Keratinocyte (primary cell): ENCODE data around the gene RHBDD1. TPM values are rescaled to one million over a fixed set of nuclear protein-coding genes. Genes with fewer than 3 reads are reported as not detected.

Source experiments
- DNase-seq: peaks from one replicate; pipeline ENCODE4 v3.0.0-alpha.2; 2011; ENCODE audit warnings: low read depth, missing footprints, low spot score
- FAIRE-seq: peaks from 2 replicates; lab custom pipeline; 2011; peaks lifted over from hg19 to GRCh38; lab: Jason Lieb, UNC
- H2AFZ ChIP-seq: 2 replicates; pipeline ENCODE4 v1.6.0; 2012; ENCODE audit warnings: low read length, control low read depth, inconsistent platforms; ENCODE audit not compliant: control insufficient read depth
- H3K27ac ChIP-seq: 2 replicates; pipeline ENCODE4 v1.5.1; 2011; ENCODE audit warnings: low read length; ENCODE audit not compliant: control insufficient read depth, insufficient read depth
- H3K27me3 ChIP-seq: 3 replicates; pipeline ENCODE4 v1.6.0; 2011; ENCODE audit warnings: low read length; ENCODE audit not compliant: control insufficient read depth, insufficient read depth; ENCODE audit errors: extremely low read depth
- H3K36me3 ChIP-seq, 2 experiments: 2 replicates in 1 of 2; 3 replicates in 1 of 2; pipeline ENCODE4 v1.5.1; 2011; ENCODE audit warnings: low read length in 2 of 2, mild to moderate bottlenecking in 1 of 2; ENCODE audit not compliant: control insufficient read depth in 2 of 2, insufficient read depth in 2 of 2; ENCODE audit errors: extremely low read depth in 1 of 2
- H3K4me1 ChIP-seq: 3 replicates; pipeline ENCODE4 v1.5.1; 2011; ENCODE audit warnings: low read length; ENCODE audit not compliant: control insufficient read depth, insufficient read depth; ENCODE audit errors: extremely low read depth
- H3K4me2 ChIP-seq: 3 replicates; pipeline ENCODE4 v1.6.0; 2011; ENCODE audit warnings: low read depth, low read length; ENCODE audit not compliant: control insufficient read depth, insufficient read depth; ENCODE audit errors: extremely low read depth
- H3K4me3 ChIP-seq, 3 experiments: fragments of 200-600 bp in 1 of 3; sonication (generic) in 1 of 3; 2 replicates in 2 of 3; 3 replicates in 1 of 3; pipeline ENCODE4 v1.5.1; 2011 to 2016; ENCODE audit warnings: low read length in 3 of 3, mild to moderate bottlenecking in 3 of 3, control low read depth in 2 of 3, inconsistent platforms in 1 of 3, low read depth in 1 of 3, mixed read lengths in 1 of 3, mixed run types in 1 of 3, moderate library complexity in 1 of 3; ENCODE audit not compliant: control insufficient read depth in 2 of 3, insufficient read depth in 2 of 3; ENCODE audit errors: extremely low read depth in 1 of 3
- H3K79me2 ChIP-seq: 2 replicates; pipeline ENCODE4 v1.6.0; 2012; ENCODE audit warnings: low read length; ENCODE audit not compliant: control insufficient read depth, insufficient read depth
- H3K9ac ChIP-seq: 3 replicates; pipeline ENCODE4 v1.6.0; 2011; ENCODE audit warnings: low read length; ENCODE audit not compliant: control insufficient read depth, insufficient read depth; ENCODE audit errors: extremely low read depth
- H3K9me1 ChIP-seq: 3 replicates; pipeline ENCODE4 v1.6.0; 2011; ENCODE audit warnings: low read length; ENCODE audit not compliant: control insufficient read depth, insufficient read depth; ENCODE audit errors: extremely low read depth
- H3K9me3 ChIP-seq: 2 replicates; pipeline ENCODE4 v1.5.1; 2012; ENCODE audit warnings: low read depth, low read length; ENCODE audit not compliant: control insufficient read depth
- H4K20me1 ChIP-seq: 3 replicates; pipeline ENCODE4 v1.6.0; 2011; ENCODE audit warnings: low read length; ENCODE audit not compliant: control insufficient read depth, insufficient read depth; ENCODE audit errors: extremely low read depth
- EZH2 ChIP-seq: IDR thresholded peaks from one replicate; pipeline ENCODE4 v1.6.1; 2012; ENCODE audit warnings: inconsistent platforms, mild to moderate bottlenecking, low read length, moderate library complexity
- dilution Hi-C: fragments of 300-500 bp; cut with MboI; formaldehyde crosslinking; loops from one replicate; pipeline ENCODE4 v1.7.0; 2020; ENCODE audit warnings: low sequenced_read_pairs; ENCODE audit not compliant: extremely low pct_ligation_motif_present
- polyA plus RNA-seq, 5 experiments: library from polyadenylated mRNA; depleted of rRNA in 3 of 5; stranded (reverse) in 3 of 5; stranded (forward) in 1 of 5; unstranded in 1 of 5; fragments of >200 nt; gene quantifications; 1 replicate in 1 of 5; 2 replicates in 3 of 5; 3 replicates in 1 of 5; pipeline versions ENCODE4 v1.2.1 to v1.2.3, GENCODE V29; 2011 to 2012; ENCODE audit warnings: missing spikeins in 2 of 5, low read depth in 1 of 5, low replicate concordance in 1 of 5
- TF ChIP-seq, protein P1 (sequence below), 3 experiments: IDR thresholded peaks in 1 of 3; conservative IDR thresholded peaks in 1 of 3; optimal IDR thresholded peaks in 1 of 3; 2 replicates in 2 of 3; 3 replicates in 1 of 3; pipeline versions ENCODE3 to v1.5.1; 2011; ENCODE audit warnings: low read length in 3 of 3, mild to moderate bottlenecking in 3 of 3, moderate library complexity in 2 of 3, control low read depth in 1 of 3, inconsistent platforms in 1 of 3; ENCODE audit not compliant: insufficient read depth in 2 of 3; ENCODE audit errors: extremely low read depth in 1 of 3

RHBDD1 gene
- polyA plus RNA-seq, 1 donor (not counting 4 experiments of a cell fraction or from before 2014, with no cell fraction given): 27.8 TPM

DNA sequence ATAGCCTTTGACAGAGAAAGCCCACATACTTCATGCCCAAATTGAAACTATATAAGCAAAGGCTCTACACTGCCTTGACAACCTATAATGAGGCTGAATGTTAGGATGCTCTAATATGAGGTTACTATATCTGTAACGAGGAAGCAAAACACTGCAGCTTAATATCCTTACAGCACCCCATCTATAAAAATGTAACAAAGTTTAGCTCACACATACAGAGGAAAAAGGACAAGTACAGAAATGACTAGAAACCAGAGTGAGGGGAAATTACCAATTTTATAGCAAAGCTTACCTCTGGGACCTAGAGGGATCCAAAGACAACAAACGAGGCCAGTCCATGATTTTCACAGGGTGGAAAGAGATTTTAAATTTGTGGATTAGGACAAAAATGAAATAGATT, 189.7 kb downstream of the RHBDD1 start:
- no peak for TF ChIP-seq EZH2
- TF ChIP-seq, protein P1, sequence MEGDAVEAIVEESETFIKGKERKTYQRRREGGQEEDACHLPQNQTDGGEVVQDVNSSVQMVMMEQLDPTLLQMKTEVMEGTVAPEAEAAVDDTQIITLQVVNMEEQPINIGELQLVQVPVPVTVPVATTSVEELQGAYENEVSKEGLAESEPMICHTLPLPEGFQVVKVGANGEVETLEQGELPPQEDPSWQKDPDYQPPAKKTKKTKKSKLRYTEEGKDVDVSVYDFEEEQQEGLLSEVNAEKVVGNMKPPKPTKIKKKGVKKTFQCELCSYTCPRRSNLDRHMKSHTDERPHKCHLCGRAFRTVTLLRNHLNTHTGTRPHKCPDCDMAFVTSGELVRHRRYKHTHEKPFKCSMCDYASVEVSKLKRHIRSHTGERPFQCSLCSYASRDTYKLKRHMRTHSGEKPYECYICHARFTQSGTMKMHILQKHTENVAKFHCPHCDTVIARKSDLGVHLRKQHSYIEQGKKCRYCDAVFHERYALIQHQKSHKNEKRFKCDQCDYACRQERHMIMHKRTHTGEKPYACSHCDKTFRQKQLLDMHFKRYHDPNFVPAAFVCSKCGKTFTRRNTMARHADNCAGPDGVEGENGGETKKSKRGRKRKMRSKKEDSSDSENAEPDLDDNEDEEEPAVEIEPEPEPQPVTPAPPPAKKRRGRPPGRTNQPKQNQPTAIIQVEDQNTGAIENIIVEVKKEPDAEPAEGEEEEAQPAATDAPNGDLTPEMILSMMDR (optimal IDR thresholded peaks at IDR 0.05 in 1 of 3, IDR thresholded peaks at IDR 0.05 in 1 of 3, conservative IDR thresholded peaks at IDR 0.05 in 1 of 3; ENCODE audit: extremely low read depth in 1 of 3, insufficient read depth in 2 of 3, low read length in 3 of 3): no peak
- FAIRE-seq: no peak

DNA sequence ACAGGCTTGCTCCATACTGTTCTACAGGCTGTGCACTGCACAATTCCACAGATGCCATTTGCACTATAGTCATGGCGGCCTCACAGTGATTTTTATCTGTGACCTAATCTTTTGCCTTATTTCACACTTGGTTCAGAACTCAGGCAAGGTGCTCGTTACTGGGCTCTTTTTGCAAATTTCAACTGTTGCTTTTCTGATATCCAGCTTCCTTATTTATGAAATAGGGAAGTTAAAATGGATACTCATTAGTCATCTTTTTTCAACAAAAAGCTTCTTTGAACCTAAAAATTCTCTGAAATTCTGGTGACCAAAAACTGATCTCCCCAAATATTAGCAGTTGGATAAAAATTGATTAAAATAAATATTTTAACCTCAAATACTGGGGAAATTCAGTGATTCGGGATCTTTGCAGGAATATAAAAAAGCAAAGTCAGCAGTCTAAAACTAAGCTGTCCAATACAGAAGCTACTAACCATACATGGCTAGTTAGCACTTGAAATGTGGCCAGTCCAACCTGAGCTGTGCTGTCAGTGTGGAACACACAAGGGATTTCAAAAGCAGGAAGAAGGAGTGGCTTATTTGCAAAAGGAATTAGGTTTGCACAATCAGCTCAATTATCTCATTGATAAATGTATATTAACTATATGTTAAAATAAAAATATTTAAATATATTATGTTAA, 193.7 kb downstream of the RHBDD1 start:
- H3K4me2 ChIP-seq: no peak overlapping the region
- H3K4me1 ChIP-seq: no peaks in the 10 kb centered on the region
- no peaks in the 10 kb centered on the region for H3K36me3 ChIP-seq
- no peak overlapping the region for H3K9ac ChIP-seq
- H3K27ac ChIP-seq: no peak overlapping the region
- TF ChIP-seq EZH2: no peak
- H3K79me2 ChIP-seq: no peaks in the 10 kb centered on the region
- FAIRE-seq (no peak), DNase-seq (no peak)
- H4K20me1 ChIP-seq: no peaks in the 10 kb centered on the region
- dilution Hi-C loops: no loop called here
- no peak overlapping the region for H2AFZ ChIP-seq
- no peaks in the 10 kb centered on the region for H3K9me3 ChIP-seq
- H3K27me3 ChIP-seq: no peaks in the 10 kb centered on the region
- no peak overlapping the region for H3K4me3 ChIP-seq
- no peaks in the 10 kb centered on the region for H3K9me1 ChIP-seq

More for the DNA sequence above, 189.7 kb downstream of the RHBDD1 start:
- no peaks in the 10 kb centered on the region for H3K79me2 ChIP-seq
- H3K4me3 ChIP-seq: no peak overlapping the region
- no peaks in the 10 kb centered on the region for H3K36me3 ChIP-seq
- no peaks in the 10 kb centered on the region for H3K4me1 ChIP-seq
- no peaks in the 10 kb centered on the region for H3K9me3 ChIP-seq
- H4K20me1 ChIP-seq: no peaks in the 10 kb centered on the region
- H3K4me2 ChIP-seq: no peak overlapping the region
- dilution Hi-C loops: no loop called here
- H3K9ac ChIP-seq: no peak overlapping the region
- DNase-seq: no peak
- no peaks in the 10 kb centered on the region for H3K27me3 ChIP-seq
- H3K9me1 ChIP-seq: no peaks in the 10 kb centered on the region
- no peak overlapping the region for H3K27ac ChIP-seq
- no peak overlapping the region for H2AFZ ChIP-seq

DNA sequence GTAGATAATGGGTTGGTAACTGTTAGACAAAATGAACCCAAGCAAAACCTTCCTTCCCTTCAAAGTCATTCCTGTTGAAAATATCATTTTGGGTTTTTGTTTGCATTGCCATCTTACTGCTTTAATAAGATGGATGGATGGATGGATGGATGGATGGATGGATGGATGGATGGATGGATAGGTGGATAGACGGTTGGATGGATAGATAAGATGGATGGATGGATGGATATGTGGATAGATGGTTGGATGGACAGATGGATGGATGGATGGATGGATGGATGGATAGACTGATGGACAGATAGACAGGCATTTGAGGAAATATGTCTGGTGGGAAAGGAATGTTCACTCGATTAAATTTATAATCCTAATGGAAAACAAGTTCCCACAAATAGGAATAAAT, 194.9 kb downstream of the RHBDD1 start:
- Histone ChIP-seq H4K20me1 (no peaks in the 10 kb centered on the region), H3K9ac (no peak overlapping the region), H3K4me3 (no peak overlapping the region), H3K4me2 (no peak overlapping the region), H3K9me1 (no peaks in the 10 kb centered on the region), H3K27ac (no peak overlapping the region), H2AFZ (no peak overlapping the region), H3K27me3 (peaks cover 2% of the 10 kb centered on the region), H3K36me3 (no peaks in the 10 kb centered on the region), H3K9me3 (no peaks in the 10 kb centered on the region), H3K79me2 (no peaks in the 10 kb centered on the region), H3K4me1 (no peaks in the 10 kb centered on the region)
- FAIRE-seq (no peak), DNase-seq (no peak)
- dilution Hi-C loops: no loop called here
- TF ChIP-seq, protein P1 (optimal IDR thresholded peaks at IDR 0.05 in 1 of 3, IDR thresholded peaks at IDR 0.05 in 1 of 3, conservative IDR thresholded peaks at IDR 0.05 in 1 of 3; ENCODE audit: extremely low read depth in 1 of 3, insufficient read depth in 2 of 3, low read length in 3 of 3): no peak
- no peak for TF ChIP-seq EZH2
